HS-5 (cell line): ENCODE data around the gene EEIG1.

Experiments
- DNase-seq: peaks from one replicate; pipeline ENCODE4 v3.0.0-alpha.2; 2012; ENCODE audit warnings: low read depth

The EEIG1 gene

GRCh38 chr9:127974769-127975261 is 6.0 kb downstream of the EEIG1 start:
- DNase-seq = no peak

- no peak for DNase-seq
Observed at GRCh38 chr9:127974001-127974768, 6.6 kb downstream of the EEIG1 start.

GRCh38 chr9:127973169-127974000 is 7.4 kb downstream of the EEIG1 start:
- DNase-seq = no peak

- no peak for DNase-seq
Observed at GRCh38 chr9:127972236-127972871, 8.4 kb downstream of the EEIG1 start.

GRCh38 chr9:127971357-127972235 is 9.2 kb downstream of the EEIG1 start:
- no peak for DNase-seq

GRCh38 chr9:127970401-127971313 is 10.1 kb downstream of the EEIG1 start:
- no peak for DNase-seq

GRCh38 chr9:127968700-127969383 is 11.9 kb downstream of the EEIG1 start:
- DNase-seq = peak; percentile 54

GRCh38 chr9:127968042-127968441 is 12.7 kb downstream of the EEIG1 start:
- no peak for DNase-seq

- no peak for DNase-seq
Observed at GRCh38 chr9:127967151-127967809, 13.5 kb downstream of the EEIG1 start.

- no peak for DNase-seq
Observed at GRCh38 chr9:127966416-127967150, 14.2 kb downstream of the EEIG1 start.

- DNase-seq = no peak
Observed at GRCh38 chr9:127965953-127966352, 14.8 kb downstream of the EEIG1 start.

- DNase-seq = no peak
Observed at GRCh38 chr9:127963359-127964064, 17.3 kb downstream of the EEIG1 start.

GRCh38 chr9:127963041-127963358 is 17.8 kb downstream of the EEIG1 start:
- no peak for DNase-seq

GRCh38 chr9:127962278-127962677 is 18.5 kb downstream of the EEIG1 start:
- DNase-seq = no peak

- no peak for DNase-seq
Observed at GRCh38 chr9:127961613-127962155, 19.1 kb downstream of the EEIG1 start.

- no peak for DNase-seq
Observed at GRCh38 chr9:127961155-127961490, 19.7 kb downstream of the EEIG1 start.

- DNase-seq = no peak
Observed at GRCh38 chr9:127960410-127961154, 20.2 kb downstream of the EEIG1 start.
